HepG2 (cell line): ENCODE data around the gene BCL6B. TPM values are rescaled to one million over a fixed set of nuclear protein-coding genes. Genes with fewer than 3 reads are reported as not detected.
"Not testable (repeated sequence)": the region's sequence is repeated elsewhere in the genome, so short reads cannot be mapped to it uniquely, and the experiment has no call there.

ENCODE experiments used
- ARID5B ChIP-seq: IDR thresholded peaks from 2 replicates; pipeline ENCODE4 v1.4.0; 2020; ENCODE audit warnings: mild to moderate bottlenecking, missing genetic modification reagents
- CREB1 ChIP-seq, 2 experiments: fragments of 450-650 bp in 1 of 2; IDR thresholded peaks; 2 replicates each; pipeline ENCODE4 v1.6.1; 2016 to 2017; ENCODE audit warnings: control low read depth in 1 of 2, mild to moderate bottlenecking in 1 of 2, missing compliant biosample characterization in 1 of 2, missing genetic modification characterization in 1 of 2
- EP300 ChIP-seq, 3 experiments: sonication (generic) in 1 of 3; formaldehyde crosslinking in 1 of 3; IDR thresholded peaks; 2 replicates each; pipeline versions ENCODE4 v1.5.1 to v1.6.1; 2011 to 2020; ENCODE audit warnings: low read depth in 2 of 3, low read length in 2 of 3, borderline replicate concordance in 1 of 3, improper control_type of control experiment in 1 of 3, mild to moderate bottlenecking in 1 of 3, missing genetic modification reagents in 1 of 3, moderate library complexity in 1 of 3
- ETV5 ChIP-seq: IDR thresholded peaks from 2 replicates; pipeline ENCODE4 v1.6.1; 2018; ENCODE audit warnings: missing biosample characterization, missing genetic modification reagents, inconsistent platforms, borderline replicate concordance
- GATA4 ChIP-seq: sonication (generic); IDR thresholded peaks from 2 replicates; pipeline ENCODE4 v1.6.1; 2016; ENCODE audit warnings: antibody characterized with exemption, low read depth, borderline replicate concordance
- HMG20A ChIP-seq: IDR thresholded peaks from 2 replicates; pipeline ENCODE4 v1.6.1; 2016; ENCODE audit warnings: borderline replicate concordance
- KAT8 ChIP-seq: IDR thresholded peaks from 2 replicates; pipeline ENCODE4 v1.6.1; 2016; ENCODE audit warnings: missing genetic modification reagents, missing compliant biosample characterization
- PAXIP1 ChIP-seq: sonication (generic); formaldehyde crosslinking; conservative IDR thresholded peaks from 2 replicates; pipeline ENCODE4 v1.4.0; 2020; ENCODE audit warnings: mild to moderate bottlenecking, missing genetic modification reagents, moderate library complexity
- PHF8 ChIP-seq: sonication (generic); formaldehyde crosslinking; IDR thresholded peaks from 2 replicates; pipeline ENCODE4 v1.5.0; 2020; ENCODE audit warnings: missing genetic modification reagents
- RAD51 ChIP-seq: fragments of 450-650 bp; IDR thresholded peaks from 2 replicates; pipeline ENCODE4 v1.6.1; 2016; ENCODE audit warnings: borderline replicate concordance
- RXRA ChIP-seq: sonication (generic); formaldehyde crosslinking; IDR thresholded peaks from 2 replicates; pipeline ENCODE4 v1.5.1; 2020; ENCODE audit warnings: missing genetic modification reagents
- RXRB ChIP-seq: IDR thresholded peaks from 2 replicates; pipeline ENCODE4 v1.6.1; 2016; ENCODE audit warnings: borderline replicate concordance, missing genetic modification reagents, missing compliant biosample characterization
- SOX6 ChIP-seq, 2 experiments: fragments of 450-650 bp in 1 of 2; sonication (generic) in 1 of 2; formaldehyde crosslinking in 1 of 2; IDR thresholded peaks; 2 replicates each; pipeline versions ENCODE4 v1.4.0 to v1.6.1; 2017 to 2020; ENCODE audit warnings: antibody characterized with exemption in 1 of 2, mild to moderate bottlenecking in 1 of 2, missing genetic modification reagents in 1 of 2
- ZNF281 ChIP-seq: sonication (generic); formaldehyde crosslinking; IDR thresholded peaks from 2 replicates; pipeline ENCODE4 v1.4.0; 2020; ENCODE audit warnings: missing genetic modification reagents, borderline replicate concordance
- ZNF331 ChIP-seq: sonication (generic); formaldehyde crosslinking; IDR thresholded peaks from 2 replicates; pipeline ENCODE4 v1.4.0; 2020; ENCODE audit warnings: missing genetic modification reagents
- ZNF605 ChIP-seq: sonication (generic); formaldehyde crosslinking; IDR thresholded peaks from 2 replicates; pipeline ENCODE4 v1.8.0; 2022; ENCODE audit warnings: mild to moderate bottlenecking, missing genetic modification reagents
- polyA plus RNA-seq, 8 experiments: library from polyadenylated mRNA; depleted of rRNA in 3 of 8; stranded (reverse) in 7 of 8; unstranded in 1 of 8; fragments of >200 nt; fragmentation: Illumina TruSeq in 4 of 8; extraction: Trizol in 4 of 8; gene quantifications; 2 replicates each; pipeline versions ENCODE4 v1.2.1 to v1.2.3, GENCODE V29; 2011 to 2016; ENCODE audit warnings: low read depth in 4 of 8, missing spikeins in 1 of 8, mixed read lengths in 1 of 8; ENCODE audit not compliant: insufficient read depth in 1 of 8
- total RNA-seq, 5 experiments: library from RNA; depleted of rRNA; stranded (reverse); fragments of >200 nt; fragmentation: Illumina TruSeq; extraction: Trizol; gene quantifications; 2 replicates each; pipeline ENCODE4 v1.2.3, GENCODE V29; 2016; ENCODE audit warnings: low read depth in 1 of 5

BCL6B gene
- total and polyA plus RNA-seq, 2 of the 13 experiments (the other 11 are each of a cell fraction or from before 2014, with no cell fraction given), result not detected

GRCh38 chr17:7046725-7047397 is 24.0 kb downstream of the BCL6B start (continued):
- TF ChIP-seq ZNF605 (peak; percentile 27; the same call in 1 of the 2 replicates), RXRA (CRISPR knock-in tag) (peak; percentile 35; the same call in 1 of the 2 replicates), ZNF331 (CRISPR knock-in tag) (peak; percentile 43; the same call in 1 of the 2 replicates), EP300 (IDR thresholded peaks at IDR 0.05; ENCODE audit: low read depth in 2 of 2, low read length in 2 of 2) (peak in 1 of 2 experiments; percentile 47; a peak in 1 of 4 replicates), EP300 (CRISPR knock-in tag; IDR thresholded peaks at IDR 0.05; ENCODE audit: borderline replicate concordance) (peak; percentile 89), RXRB (CRISPR knock-in tag) (peak; percentile 61; the same call in 1 of the 2 replicates), SOX6 (CRISPR knock-in tag; IDR thresholded peaks at IDR 0.05) (peak; percentile 80), ARID5B (CRISPR knock-in tag) (peak; percentile 92), CREB1 (IDR thresholded peaks at IDR 0.05) (peak; percentile 52; the same call in 1 of the 2 replicates), CREB1 (CRISPR knock-in tag; IDR thresholded peaks at IDR 0.05) (peak; percentile 56), KAT8 (peak; percentile 67), PHF8 (0 out of 2 replicates have a peak, but pooled peaks have one; percentile 31), ZNF281 (CRISPR knock-in tag) (peak; percentile 26; the same call in 1 of the 2 replicates), HMG20A (peak; percentile 78; the same call in 1 of the 2 replicates), RAD51 (peak; percentile 96), GATA4 (peak; percentile 55; the same call in 1 of the 2 replicates), ETV5 (peak; percentile 73; the same call in 1 of the 2 replicates), PAXIP1 (CRISPR knock-in tag) (peak; percentile 81)
- not testable (repeated sequence) for TF ChIP-seq SOX6 (IDR thresholded peaks at IDR 0.05)
